GM18951 (cell line): ENCODE data around the gene PKP4.

Experiments used
- POLR2A ChIP-seq: IDR thresholded peaks from 4 replicates; pipeline ENCODE4 v1.6.1; 2011; ENCODE audit warnings: mild to moderate bottlenecking; ENCODE audit not compliant: insufficient read length, insufficient read depth; ENCODE audit errors: extremely low read depth
- in situ Hi-C: fragments of 300-500 bp; cut with MboI; formaldehyde crosslinking; loops from one replicate; pipeline ENCODE4 v1.12.0; 2022; ENCODE audit warnings: low sequenced_read_pairs, mixed read lengths, inconsistent platforms; ENCODE audit not compliant: unreplicated experiment

Gene PKP4

DNA sequence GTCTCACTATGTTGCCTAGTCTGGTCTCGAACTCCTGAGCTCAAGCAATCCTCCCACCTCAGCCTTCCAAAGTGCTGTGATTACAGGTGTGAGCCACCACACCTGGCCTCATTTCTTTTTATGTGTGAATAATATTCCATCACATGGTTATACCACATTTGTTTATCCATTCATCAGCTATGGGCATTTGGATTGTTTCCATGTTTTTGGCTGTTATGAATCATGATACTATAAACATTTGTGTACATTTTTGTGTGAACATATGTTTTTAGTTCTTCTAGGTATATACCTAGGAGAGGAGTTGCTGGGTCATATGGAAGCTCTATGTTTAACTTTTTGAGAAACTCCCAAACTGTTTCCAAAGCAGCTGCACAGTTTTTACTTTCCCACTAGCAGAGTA, 24.4 kb downstream of the PKP4 start:
- in situ Hi-C loops: no loop called here
- TF ChIP-seq POLR2A: no peak

DNA sequence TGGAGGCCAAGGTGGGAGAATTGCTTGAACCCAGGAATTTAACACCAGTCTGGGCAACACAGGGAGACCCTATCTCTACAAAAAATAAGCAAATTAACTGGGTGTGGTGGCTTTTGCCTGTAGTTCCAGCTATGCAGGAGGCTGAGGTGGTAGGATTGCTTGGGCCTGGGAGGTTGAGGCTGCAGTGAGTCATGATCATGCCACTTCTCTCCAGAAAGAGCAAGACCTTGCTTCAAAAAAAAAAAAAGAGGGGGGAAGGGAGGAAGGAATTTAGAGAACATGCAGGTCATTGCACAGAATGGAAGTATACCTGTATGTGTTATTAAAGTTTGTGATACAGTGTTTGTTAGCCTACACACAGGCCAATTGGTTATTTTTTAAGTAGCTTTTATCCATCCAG, 25.8 kb downstream of the PKP4 start:
- TF ChIP-seq POLR2A: no peak

DNA sequence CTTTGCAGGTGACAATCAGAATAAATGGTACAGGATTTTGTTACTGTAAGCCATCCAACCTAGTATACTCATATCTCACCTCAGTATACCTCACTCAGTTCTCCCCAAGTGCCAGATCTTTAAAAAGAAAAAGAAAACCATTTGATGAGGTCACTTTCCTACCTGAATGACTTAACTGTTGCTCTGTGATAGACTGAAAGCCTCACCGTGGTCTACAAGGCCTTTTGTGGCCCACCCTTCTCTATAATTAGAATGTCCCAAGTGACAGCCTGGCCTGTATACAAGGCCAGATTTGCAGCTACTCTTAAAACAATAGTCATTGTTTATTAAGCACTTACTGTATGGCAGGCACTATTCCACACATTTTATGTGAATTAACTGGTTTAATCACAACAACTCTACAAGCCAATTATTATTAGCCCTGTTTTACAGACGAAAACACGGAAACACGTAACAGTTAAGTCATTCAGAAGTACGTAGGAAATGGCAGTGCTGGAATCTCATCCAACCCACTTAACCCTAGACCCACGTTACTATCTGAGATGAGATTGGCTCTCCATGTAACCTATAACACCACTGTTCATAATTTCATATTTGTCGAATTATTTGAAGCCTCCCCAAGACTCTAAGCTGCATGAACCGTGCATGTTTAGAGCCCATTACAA, 28.3 kb downstream of the PKP4 start:
- TF ChIP-seq POLR2A: no peak
- in situ Hi-C loops: no loop called here

More for the DNA sequence above, 25.8 kb downstream of the PKP4 start:
- in situ Hi-C loops: no loop called here

DNA sequence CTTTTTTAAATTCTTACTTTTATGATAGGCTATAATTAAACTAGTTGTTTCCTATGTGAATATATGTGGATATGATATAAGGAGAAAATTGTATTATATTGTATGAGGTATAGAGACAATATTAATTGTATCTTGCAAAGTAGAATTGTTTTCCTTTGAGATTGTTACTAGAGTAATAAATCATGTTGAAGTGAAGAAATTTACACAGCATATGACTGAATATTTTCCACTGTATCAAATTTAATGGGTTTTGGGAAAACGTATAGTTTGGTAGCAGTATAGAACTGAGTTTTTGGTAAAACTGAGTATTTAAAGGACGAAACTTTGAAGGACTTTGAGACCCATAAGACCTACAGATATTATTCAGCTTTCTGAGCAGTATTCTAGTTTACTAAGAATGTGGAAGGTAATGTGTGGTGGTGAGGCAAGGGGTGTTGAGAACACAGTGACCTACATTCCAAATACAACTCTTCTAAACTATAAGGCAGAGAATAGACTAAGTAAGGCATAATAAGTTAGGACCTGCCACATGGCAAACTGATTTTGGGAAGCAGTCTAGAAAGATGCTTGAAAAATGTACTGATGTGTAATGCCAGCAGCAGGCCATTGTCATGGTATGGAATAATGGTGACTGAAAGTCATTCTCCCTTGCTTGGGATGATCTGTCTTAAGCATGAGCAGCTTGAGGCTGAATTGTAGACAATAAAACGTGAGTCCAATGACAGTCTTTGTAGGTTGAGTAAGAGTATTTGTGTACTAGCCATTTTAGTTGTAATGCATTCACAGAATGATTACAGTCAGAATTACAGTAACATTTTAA, 29.6 kb downstream of the PKP4 start:
- in situ Hi-C loops: no loop called here
- TF ChIP-seq POLR2A: no peak

DNA sequence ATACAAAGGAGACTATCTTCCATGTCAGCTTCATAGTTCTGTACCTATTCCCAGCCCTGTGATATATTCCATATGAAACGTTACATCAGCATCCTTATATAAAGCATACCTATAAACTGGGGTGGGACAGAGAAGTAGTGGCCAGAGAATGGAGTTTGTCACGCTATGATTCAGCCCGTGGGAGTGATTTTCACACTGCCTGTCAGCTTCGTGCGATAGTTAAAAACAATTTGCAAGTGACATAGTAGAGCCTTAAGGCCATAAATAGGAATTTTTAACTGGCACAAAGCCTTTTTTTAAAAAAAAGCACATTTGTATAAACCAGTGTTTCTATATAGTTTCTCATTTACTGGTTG, 30.2 kb downstream of the PKP4 start:
- TF ChIP-seq POLR2A: no peak
- in situ Hi-C loops: no loop called here

DNA sequence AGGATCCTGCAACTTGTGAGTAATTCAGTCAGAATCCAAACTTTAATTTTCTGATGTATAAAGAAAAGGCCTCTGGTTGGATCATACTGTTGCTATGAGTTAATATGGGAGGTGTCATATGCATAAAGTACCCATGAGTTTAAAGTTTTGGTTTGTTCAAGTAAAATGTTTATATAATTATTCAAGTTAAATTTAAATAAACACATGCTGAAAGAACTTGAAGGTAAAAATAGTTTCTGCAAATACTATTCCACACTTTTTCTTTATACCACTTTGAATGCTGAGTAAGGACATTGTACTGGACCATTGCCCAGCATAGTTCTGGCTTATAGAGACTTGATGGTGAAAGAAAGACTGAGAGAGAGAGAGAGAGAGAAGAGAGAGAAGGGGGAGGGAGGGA, 30.7 kb downstream of the PKP4 start:
- in situ Hi-C loops: no loop called here
- no peak for TF ChIP-seq POLR2A

DNA sequence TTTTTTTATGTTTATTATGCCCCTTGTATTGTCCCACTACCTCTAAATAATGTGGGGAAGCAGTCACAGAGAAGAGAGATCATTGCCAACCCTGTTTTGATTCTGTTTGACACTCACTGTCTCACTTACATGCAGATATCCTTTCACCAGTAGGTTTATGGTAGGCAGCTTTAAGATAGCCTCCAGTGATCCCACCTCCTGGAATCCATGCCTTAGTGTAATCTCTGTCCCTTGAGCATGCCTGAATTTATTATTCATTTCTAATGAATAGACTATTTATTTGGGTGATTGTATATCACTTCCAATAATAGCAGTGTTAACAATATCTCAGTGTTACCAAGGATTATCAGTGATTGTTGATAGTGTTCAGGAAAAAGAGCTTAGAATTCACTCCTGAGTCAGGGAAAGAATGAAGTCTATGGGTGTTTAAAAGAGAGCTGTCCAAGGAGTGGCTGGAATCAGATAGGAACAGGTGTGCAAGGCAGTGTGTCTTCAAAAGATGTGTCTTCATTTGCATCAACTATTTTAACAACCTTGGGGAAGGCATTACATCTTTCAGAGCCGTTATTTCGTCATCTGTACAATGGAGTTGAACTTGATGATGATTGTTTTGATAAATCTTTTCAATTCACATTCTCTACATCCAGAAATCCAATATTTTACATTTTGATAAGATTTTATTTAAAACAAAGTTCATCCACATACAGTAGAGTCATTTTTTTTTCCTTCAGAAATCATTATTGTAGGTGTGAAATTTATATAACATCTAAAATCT, 31.9 kb downstream of the PKP4 start:
- in situ Hi-C loops: no loop called here
- TF ChIP-seq POLR2A: no peak

DNA sequence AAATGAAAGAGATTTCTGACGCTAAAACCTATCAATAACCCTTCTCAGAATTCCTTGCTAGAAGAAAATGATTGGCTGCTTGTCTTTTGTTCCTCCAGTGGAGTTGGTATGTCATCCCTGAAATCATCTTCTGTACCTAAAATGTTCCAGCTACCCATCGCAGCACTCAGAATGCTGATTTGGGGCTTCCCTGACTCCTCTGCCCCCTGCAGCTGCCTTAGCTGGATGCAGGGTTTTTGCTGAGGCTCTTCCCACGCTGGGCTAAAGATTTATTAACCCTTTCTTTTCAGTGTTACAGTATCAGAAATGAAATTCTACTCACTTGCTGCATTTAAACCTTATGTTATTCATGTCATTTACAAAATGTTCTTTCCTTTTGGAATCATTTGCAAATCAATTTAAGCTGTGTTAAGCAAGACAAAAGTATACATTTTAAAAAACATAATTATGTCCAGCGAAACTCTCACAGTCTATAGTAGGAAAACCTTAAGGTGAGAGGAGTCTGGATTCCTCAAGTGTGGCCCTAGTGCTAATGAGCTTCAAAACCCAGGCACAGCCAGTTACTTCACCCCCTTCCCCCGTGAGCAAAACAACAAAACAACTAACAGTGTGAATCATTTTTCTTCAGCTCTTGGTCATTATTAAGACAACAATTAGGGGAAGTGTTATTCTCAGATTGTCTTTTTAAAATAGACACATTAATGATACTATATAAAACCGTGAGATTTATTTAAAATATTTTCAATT, 32.8 kb downstream of the PKP4 start:
- in situ Hi-C loops: no loop called here
- no peak for TF ChIP-seq POLR2A

DNA sequence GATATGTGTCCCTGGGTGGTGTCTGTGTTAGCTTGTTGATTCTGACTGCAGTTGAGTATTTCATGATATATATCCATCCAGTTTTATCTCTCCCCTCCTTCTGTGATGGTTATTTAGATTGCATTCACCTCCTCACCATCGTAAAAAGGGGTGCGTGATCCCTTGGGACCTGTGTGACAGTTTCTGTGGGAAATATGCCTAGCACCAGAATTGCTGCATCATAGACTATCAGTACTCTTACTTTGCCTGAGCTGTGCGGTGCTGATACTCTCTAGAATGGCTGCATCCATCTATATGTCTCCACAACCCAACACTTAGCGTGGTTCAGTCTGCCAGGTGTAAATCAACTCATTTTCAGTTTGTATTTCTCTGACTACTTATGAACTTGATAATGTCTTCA, 34.3 kb downstream of the PKP4 start:
- in situ Hi-C loops: no loop called here

DNA sequence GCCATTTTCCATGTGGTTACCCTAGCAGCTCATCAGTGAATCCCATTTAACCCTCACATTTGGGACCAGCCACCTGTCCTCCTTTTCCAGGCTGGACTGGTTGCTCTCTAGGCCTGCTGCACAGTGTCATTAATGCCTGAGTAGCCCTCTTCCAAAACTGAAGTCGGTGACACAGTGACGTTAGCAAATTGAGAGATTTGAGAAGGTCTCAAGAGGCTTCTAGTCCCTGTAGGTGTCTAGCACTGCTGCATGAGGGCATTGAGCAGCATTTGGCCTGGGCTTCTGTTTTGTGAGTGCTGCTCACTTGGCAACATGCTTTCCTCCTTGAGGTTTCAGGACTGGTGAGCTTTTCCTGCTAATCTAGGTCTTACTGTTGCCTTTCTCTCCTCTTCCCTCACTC, 36.7 kb downstream of the PKP4 start:
- no peak for TF ChIP-seq POLR2A
- in situ Hi-C loops: no loop called here

More for the DNA sequence above, 34.3 kb downstream of the PKP4 start:
- TF ChIP-seq POLR2A: no peak

DNA sequence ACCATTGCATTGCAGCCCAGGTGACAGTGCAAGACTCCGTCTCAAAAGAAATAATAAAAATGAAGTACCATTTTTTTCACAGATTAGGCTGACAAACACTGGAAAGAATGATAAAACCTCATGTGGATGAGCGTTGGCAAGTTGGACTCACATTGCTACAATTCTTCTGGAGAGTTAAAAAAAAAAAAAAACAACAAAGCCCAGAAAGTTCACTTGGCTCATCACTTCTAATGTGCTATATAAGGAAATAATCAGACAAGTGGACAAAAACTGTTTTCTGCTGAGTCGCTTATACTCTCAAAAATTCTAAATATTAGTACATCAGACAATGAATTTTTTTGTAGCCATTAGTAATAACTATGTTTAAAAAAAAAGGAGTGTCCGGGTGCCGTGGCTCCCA, 38.4 kb downstream of the PKP4 start:
- in situ Hi-C loops: no loop called here
- TF ChIP-seq POLR2A: no peak

DNA sequence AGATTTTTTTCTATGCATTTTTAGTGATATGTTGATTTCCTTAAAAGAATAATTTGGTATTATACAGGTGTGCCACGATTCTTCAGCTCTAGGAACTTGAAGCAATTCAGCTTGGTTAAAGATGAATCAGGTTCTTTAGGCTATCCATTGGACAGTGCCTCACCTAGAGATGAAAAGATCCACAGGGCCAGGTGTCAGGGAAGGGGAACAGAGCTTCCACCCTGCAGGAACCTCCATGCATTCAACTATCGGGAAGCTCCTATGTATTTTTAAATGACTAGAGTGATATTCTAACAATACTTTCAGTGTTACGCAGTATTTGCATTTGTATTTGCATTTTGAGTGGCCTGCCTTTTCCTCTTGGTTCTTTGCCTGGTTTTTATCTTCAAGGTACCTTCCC, 40.2 kb downstream of the PKP4 start:
- no peak for TF ChIP-seq POLR2A
- in situ Hi-C loops: no loop called here

DNA sequence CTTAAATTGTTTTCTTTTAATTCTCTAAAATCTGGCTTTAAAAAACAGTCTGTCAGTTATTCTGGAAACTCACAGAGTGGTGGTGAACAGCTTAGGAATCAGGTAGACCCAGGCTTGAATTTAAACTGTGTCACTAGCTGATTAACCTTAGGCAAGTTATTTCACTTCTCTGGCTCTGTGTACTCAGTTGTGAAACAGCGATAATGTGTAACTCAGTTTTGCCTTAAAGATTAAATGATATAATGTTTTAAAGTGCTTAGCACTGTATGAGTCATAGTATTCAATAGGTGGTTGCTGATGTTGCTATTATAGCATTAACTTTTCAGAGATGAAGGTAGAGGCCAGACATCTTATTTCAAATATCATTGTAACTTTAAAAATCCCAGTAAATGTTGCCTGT, 40.7 kb downstream of the PKP4 start:
- TF ChIP-seq POLR2A: no peak

DNA sequence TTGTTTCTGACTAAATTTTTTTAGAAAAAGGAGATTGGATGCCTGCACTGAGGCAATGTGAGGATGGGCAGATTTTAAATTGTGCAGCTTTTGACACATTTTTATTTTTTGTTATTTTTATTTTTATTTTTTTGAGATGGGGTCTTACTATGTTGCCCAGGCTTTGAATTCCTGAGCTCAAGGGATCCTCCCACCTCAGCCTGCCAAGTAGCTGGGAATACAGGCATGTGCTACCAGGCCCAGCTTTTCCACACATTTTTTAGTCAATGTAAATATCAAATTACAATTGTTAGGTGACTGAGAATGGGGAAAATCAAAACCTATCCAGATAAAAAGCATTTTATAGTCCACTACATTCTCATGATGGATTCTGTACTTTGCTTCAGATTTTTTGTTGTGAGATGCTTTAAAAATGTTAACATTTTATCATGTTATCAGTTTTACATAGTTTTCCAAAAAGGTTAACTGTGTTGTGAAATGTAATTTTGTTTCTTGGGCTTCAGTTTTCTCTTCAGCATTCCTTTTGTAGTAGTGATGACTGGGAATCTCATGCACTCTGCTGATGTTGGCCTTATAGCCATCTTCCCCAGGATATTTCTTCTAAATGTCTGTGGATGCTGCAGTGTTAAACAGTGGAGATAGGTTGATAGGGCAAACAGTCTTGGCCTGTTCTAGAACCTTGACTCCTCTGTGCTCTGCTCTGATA, 41.4 kb downstream of the PKP4 start:
- in situ Hi-C loops: no loop called here
- TF ChIP-seq POLR2A: no peak

More for the DNA sequence above, 40.7 kb downstream of the PKP4 start:
- in situ Hi-C loops: no loop called here
